GM12873 (cell line): ENCODE measurements around the gene LPIN1.

ENCODE experiments used
- CTCF ChIP-seq: IDR thresholded peaks from 2 replicates; pipeline ENCODE4 v1.5.1; 2012; ENCODE audit warnings: low read depth, mild to moderate bottlenecking, moderate library complexity, low read length, control low read depth; ENCODE audit not compliant: insufficient read depth; ENCODE audit errors: missing control alignments

Gene LPIN1

DNA sequence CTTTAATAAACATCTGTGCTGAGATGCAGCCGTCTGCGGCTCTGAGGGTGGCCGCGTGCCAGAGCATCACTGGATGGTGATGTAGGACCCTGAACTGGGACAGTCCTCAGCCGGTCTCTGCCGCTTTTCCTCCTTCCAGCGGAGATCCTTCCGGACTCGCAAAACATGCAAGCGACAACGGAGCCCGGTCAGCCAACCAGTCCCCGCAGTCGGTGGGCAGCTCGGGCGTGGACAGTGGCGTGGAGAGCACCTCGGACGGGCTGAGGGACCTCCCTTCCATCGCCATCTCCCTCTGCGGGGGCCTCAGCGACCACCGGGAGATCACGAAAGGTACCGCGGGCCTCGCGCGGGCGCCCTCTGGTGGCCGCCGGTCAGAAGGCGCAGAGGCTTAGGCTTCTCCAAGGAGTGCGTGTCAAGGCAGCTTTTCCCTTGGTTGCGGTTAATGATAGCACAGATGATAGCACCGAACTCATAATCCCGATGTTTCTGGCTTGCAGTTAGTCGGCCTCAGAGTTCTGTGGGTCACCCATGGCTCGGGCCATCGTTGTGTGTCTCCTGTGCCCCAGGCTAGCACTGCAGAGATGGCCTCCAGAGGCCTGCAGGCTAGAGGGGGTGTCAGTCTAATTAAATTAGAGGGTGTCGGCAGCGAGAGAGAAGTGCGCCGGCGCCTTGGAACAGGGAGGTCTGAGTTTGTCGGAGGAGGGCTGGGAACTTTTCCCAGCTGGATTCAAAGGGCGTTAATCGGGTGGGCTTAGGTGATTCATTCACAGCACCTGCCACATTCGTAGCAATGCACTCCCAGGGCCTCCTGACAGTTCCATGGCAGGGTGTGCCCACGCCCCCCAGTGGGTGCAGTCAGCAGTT, 38.5 kb downstream of the LPIN1 start:
- TF ChIP-seq CTCF, result peak; percentile 89

- TF ChIP-seq CTCF, result no peak
Measured at GRCh38 chr2:11785611-11785940, 39.1 kb downstream of the LPIN1 start.

- TF ChIP-seq CTCF, result no peak
Measured at GRCh38 chr2:11786191-11786590, 39.8 kb downstream of the LPIN1 start.

DNA sequence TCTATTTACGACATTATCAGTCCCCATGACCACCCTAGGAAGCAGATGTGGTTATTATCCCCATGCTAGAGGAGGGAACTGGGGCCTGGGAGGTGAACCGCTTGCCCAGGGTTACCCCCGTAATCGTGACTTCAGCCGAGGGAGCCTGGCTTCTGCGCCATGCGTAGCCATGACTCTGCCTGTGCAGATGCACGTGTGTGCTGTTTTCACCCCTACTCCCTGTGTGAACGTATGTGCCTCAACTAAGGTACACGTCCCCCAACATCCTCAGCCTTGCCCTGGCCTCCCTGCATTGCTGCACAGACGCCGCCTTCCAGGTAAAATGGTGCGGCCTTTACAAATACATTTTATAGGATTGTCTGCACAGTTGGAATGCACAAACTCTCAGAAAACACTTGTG, 40.2 kb downstream of the LPIN1 start:
- no peak for TF ChIP-seq CTCF

DNA sequence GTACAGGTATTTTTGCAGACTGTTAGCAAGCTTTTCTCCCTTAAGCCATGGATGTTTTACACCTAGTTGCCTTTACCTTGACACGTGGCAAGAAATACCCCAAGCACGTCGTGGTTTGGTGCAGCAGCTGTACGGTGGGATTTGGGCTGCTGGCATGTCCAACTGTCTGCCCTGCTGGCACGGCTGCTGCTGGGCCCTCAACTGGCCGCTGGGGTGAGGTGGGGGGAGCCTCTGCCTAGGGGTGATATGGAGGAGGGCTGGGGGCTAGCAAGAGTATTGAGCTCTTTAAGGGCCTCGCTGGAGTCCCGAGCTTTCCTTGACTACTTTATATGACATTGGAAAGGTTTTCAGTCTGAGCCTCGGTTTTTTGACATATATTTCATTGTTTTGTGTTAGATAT, 41.6 kb downstream of the LPIN1 start:
- TF ChIP-seq CTCF, result no peak

DNA sequence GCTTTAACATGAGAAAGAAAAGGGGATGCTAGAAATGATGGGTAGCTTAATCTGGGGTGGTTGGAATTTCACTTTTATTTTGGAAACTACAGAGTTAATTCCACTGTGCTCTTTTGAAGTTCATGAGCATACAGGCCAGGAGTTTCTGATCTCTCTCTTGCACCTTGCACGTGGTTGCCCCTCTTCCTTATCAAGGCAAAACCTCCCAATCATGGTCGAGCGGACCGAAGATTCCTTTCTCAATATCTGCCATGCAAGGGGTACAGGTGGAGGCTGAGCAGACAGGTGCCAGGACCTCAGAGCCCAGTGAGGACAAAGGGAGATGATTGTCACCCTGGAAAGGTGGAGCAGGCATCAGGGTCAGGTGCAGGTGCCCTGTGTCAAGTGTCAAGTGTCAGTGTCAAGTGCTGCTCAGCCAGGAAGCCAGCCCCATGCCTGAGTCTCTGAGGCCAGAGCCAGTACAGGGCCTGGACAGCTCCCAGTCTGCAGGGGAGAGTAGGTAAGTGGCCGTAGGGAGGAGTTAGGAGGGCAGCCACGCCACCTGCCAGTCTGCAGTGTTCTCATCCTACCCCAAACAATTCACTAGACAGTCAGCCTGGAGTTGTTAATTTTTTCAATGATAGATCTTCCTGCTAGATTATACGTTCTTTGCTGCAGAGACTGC, 42.2 kb downstream of the LPIN1 start:
- TF ChIP-seq CTCF, result no peak

- TF ChIP-seq CTCF, result no peak
Measured at GRCh38 chr2:11789243-11789642, 42.8 kb downstream of the LPIN1 start.
